Hippocampal formation (tissue), 2 donors: ENCODE data around the gene AS3MT.
"Not testable (repeated sequence)": the region's sequence is repeated elsewhere in the genome, so short reads cannot be mapped to it uniquely, and the experiment has no call there.

Experiments used
- DNase-seq, 2 donors: peaks; one replicate each; lab custom pipeline; 2025; lab: John Stamatoyannopoulos, UW

Gene AS3MT

GRCh38 chr10:102855731-102856436 lies 13.4 kb upstream of the AS3MT start:
- not testable (repeated sequence) for DNase-seq

DNA sequence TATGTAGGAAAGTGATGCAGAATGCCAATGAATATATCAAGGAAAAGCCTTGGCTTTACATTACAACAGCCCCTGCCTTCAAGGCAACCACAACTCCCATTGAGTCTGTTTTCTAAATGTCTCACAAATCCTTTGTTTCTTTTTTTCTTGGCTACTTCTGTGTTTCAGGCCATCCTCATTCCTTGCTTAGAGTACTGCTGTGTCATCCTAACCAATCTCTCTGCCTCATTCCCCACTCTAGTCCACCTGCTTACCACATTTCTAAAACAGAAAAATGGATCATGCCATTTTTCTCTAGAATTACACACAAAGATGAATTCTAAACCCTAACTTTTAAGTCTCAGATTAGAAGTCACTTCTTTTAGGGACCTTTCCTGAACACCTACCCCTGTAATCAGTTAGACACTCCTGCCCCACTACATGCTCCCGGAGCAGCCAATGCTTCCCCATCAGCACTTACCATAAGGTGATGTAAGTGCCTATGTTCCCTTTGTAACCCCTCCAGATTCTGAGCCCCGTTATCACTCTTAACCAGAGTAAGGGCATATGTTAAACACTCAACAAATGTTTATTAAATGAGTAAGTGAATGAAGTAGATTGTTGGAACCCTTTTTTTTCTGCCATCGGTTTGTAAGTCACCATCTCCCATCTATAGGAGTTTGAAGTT lies 12.4 kb upstream of the AS3MT start:
- DNase-seq: no peak

DNA sequence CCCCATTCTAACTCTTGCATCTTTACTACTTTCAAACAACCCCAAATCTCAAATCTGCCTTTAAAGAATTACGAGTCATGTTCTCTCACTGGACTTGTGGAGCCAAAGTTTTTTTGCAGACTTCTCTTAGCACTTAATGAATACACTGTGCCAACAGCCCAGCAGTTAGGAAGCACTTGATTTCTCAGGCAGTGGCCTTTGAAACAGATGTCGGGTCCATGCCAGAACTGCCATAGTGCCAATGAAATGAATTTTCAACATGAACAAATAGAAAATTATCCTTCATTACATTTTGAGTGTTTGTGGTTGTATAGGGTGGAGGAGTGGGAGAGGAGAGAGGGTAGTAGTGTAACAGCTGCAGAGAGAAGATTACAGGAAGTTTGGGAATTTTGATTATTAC lies 9.4 kb upstream of the AS3MT start:
- no peak for DNase-seq

- DNase-seq: no peak
Observed at GRCh38 chr10:102863660-102864059, 5.6 kb upstream of the AS3MT start.

- DNase-seq: no peak
Observed at GRCh38 chr10:102865620-102866019, 3.6 kb upstream of the AS3MT start.

DNA sequence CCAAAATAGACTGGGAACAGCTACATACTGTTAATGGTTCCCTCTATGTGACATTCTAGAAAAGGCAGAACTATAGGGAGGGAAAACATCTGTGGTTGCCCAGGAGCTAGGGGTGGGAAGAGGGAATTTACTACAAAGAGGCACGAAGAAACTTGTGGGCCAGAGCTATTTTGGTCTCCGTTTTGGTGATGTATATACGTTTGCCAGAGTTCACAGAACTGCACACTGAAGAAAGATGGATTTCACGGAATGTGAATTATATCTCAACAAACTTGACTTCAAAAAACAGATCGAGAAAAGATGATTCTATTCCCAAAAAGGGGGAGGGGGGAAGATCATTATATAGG lies 386 bp upstream of the AS3MT start:
- DNase-seq: no peak

DNA sequence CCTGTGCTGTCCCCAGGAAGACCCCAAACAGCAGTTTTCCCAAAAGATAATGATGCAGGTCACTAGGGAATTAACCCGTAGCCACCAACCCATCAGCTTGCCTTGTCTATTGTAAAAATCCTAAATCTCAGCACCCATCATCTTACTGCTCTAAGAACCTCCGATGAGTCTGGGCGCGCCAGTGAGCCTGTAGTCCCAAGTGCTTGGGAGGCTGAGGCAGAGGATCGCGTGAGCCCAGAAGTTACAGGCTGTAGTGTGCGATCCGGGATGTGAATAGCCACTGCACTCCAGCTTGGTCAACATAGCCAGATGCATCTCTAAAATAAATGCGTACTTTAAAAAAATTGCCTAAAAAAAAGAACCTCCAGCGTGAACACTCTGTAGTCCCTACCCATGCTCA lies 951 bp downstream of the AS3MT start:
- DNase-seq: no peak

GRCh38 chr10:102872163-102872562 lies 2.9 kb downstream of the AS3MT start:
- no peak for DNase-seq

GRCh38 chr10:102876747-102877153 lies 7.5 kb downstream of the AS3MT start:
- DNase-seq: no peak

DNA sequence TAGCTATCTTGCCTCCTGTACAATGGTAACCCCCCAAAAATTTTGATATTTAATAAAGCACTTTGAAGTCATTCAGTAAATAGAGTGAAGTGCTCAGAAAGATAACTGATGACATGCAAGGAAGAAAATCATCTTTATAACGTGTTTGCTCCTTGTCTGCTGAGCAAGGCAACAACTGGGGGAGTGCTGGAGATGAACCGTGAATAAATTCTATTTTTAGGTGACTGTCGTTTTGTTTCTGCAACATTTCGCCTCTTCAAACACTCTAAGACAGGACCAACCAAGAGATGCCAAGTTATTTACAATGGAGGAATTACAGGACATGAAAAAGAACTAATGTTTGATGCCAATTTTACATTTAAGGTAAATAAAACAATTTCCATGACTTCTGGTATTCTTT lies 9.4 kb downstream of the AS3MT start:
- no peak for DNase-seq

DNA sequence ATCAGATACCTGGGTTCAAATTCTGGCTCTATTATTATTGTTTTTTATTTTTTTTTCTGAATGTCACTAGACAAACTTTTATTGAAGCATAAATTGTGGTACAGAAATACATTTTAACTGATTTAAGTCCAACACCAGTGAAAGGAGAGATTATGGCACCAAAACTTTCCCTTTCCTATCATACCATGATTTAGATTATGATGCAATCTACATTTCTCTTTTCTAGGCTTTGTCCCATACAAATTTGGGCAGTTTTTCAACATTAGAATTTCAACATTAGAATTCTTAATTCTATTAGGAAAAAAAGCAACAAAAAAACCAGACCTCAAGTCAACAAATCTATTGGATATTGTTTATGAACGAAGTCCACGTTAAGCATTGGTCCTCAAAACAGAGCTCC lies 11.0 kb downstream of the AS3MT start:
- no peak for DNase-seq

- DNase-seq: no peak
Observed at GRCh38 chr10:102888048-102888447, 18.8 kb downstream of the AS3MT start.

DNA sequence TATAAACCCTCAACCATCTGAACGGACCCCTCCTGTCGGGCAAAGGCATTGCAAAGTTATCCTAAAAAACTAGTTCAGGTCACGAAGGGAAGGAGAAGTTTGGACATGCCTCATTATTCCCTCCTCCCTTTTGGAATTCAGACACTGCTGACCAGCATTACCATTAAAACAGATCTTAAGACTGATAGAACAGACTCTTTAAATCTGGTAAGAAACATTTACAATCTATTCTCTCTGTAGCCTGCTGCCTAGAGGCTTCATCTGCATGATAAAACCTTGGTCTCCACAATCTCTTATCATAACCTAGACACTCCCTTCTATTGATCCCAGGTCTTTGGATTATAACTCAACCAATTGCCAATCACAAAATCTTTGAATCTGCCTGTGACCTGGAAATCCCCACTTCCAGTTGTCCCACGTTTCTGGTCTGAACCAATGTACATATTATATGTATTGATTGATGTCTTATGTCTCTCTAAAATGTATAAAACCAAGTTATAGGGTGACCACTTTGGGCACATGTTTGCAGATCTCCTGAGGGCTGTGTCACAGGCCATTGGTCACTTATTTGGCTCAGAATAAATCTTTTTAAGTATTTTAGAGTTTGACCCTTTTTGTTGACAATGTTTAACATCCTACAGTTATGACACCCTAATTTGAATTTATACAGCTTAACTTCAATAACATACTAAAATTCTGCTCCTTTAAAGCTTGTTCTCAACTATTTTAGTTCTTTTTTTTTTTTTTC lies 25.4 kb downstream of the AS3MT start:
- DNase-seq: no peak

GRCh38 chr10:102900006-102900405 lies 30.7 kb downstream of the AS3MT start:
- DNase-seq: no peak

GRCh38 chr10:102904346-102904745 lies 35.1 kb downstream of the AS3MT start:
- DNase-seq: no peak

- no peak for DNase-seq
Observed at GRCh38 chr10:102906507-102906906, 37.2 kb downstream of the AS3MT start.

- DNase-seq: no peak
Observed at GRCh38 chr10:102914781-102915180, 45.5 kb downstream of the AS3MT start.

- DNase-seq: no peak
Observed at GRCh38 chr10:102916173-102916572, 46.9 kb downstream of the AS3MT start.

- DNase-seq: peak; percentile 65 to 69
Observed at GRCh38 chr10:102917314-102917961, 48.2 kb downstream of the AS3MT start.

DNA sequence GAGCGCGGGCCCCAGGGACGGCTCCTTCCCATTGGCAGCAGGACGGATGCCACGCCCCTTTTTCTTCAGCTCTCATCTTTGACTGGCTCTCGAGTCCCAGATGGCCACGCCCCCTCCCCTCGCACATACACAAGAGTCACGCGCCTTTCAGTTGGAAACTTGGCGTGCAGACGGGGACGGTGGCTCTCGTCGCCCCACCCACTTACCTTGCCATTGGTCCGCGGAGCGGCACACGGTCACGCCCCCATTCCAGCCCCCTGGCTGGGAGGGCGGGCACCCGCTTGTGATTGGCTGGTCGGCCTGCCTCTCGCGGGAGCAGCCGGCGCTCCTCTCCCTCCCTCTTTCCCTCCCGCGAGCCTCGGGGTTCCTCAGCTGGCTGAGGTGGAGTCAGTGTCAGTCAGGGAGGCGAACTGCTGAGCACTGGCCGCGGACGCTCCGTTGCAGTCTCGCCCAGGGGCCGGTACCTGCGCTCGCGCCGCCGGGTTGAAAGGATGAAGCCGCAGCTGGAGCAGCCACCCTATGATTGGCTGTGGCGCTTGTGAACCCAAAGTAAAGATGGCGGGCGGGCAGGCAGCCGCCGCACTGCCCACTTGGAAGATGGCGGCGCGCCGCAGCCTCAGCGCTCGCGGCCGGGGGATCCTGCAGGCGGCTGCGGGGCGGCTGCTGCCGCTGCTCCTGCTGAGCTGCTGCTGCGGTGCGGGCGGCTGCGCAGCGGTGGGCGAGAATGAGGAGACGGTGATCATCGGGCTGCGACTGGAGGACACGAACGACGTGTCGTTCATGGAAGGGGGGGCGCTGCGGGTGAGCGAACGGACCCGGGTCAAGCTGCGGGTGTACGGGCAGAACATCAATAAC lies 48.9 kb downstream of the AS3MT start, which contains the start of gene CNNM2:
CNNM2 (plus strand) TSS at position 333 of the 855 bp plus-strand sequence; CDS start at position 520, 187 bp downstream.
- DNase-seq: peak; percentile 99 to 100

- DNase-seq: no peak
Observed at GRCh38 chr10:102918817-102919245, 49.6 kb downstream of the AS3MT start.
